UCSD-AML1 (cell line): ENCODE results near the gene PLXNC1.

Experiments used
- DNase-seq: peaks from one replicate; lab custom pipeline; 2025; ENCODE audit not compliant: unreplicated experiment; lab: John Stamatoyannopoulos, UW

PLXNC1 gene

DNA sequence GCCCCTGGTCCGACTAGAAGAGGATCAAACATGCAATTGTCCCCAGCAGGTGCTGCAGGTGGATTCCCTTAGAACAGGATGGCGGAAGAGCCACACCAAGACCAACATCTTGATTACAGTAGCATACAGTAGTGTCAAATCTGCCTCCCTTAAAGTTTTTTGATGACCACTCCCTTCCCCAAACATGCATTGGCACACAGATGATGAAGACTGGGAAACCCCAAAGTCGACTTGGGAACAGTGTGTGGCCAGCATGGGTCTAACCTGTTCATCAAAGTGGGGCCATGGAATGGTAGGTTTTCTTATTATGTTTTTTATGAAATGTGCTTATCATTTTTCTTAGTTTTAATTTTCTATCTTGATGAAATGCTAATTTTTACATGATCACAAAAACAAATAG lies 8.8 kb downstream of the PLXNC1 start:
- DNase-seq = no peak

- DNase-seq = peak; percentile 25
These were observed 9.6 kb downstream of the PLXNC1 start for GRCh38 chr12:94157981-94158411.

DNA sequence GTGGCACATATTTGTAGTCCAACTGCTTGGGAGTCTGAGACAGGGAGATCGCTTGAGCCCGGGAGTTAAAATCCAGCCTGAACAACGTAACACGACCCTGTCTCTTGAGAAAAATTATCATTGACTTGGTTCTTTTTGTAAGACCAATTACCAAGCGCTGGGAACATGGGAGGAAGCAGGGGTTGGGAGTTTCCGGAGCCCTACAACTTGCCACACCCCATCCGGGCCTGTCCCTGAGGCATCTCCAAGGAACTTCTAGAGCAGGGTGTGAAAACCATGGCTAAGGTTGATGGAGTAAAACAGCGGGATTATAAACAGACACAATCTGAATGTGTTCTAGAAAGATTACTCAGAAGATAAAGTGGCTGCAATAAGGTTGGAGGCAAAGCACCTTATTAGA lies 10.3 kb downstream of the PLXNC1 start:
- no peak for DNase-seq

DNA sequence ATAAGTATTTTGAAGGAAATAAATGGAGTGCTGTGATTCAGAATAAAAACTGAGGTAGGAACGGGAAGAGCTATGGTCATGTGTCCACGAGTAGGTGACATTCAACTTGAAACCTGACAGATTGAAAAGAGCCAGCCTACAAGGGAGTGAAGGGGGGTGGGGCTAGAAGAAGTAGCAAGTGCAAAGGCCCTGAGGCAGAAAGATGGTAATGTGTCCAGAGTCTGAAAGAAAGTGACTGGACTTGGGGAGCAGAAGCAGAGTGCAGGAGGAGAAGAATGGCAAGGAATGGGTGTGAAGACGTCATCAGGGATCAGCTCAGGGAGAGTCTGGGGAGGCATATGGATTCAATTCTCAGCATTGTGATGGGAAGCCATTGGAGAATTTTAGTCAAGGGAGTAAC lies 13.7 kb downstream of the PLXNC1 start:
- DNase-seq = no peak

GRCh38 chr12:94163850-94164249 lies 15.5 kb downstream of the PLXNC1 start:
- DNase-seq = no peak

- no peak for DNase-seq
These were observed 16.8 kb downstream of the PLXNC1 start for GRCh38 chr12:94165138-94165537.

GRCh38 chr12:94165670-94166364 lies 17.4 kb downstream of the PLXNC1 start:
- no peak for DNase-seq

- DNase-seq = no peak
These were observed 18.8 kb downstream of the PLXNC1 start for GRCh38 chr12:94167071-94167755.

DNA sequence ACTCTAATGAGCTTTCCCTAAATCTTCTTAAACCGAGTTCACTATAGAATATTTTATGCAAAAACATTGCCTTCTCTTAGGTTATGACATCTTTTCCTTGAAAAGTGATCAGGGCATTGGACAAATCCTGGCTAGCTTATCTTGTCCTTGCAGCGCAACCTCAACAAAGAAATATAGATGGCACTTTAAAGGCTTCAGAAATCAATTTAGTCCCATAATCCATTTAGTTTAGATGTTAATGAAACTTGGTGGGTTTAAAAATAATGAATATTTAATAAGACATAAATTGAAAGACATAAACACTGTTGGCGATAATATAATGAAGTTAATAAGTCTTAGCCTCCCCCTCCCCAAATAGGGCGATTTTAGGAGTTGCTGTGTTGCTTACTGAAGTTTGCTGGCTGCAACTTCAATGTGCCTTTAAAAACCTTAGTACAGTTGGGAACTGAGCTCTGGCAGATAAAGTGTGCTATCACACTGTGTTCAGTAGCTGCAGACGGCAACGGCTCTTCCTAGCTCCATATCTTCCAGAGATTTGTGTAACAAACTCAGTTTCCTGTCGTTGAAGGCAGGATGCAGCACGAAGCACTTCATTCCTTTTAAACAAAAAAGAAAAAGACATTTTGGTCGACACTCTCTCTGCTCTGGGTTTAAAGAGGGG lies 19.5 kb downstream of the PLXNC1 start:
- no peak for DNase-seq

DNA sequence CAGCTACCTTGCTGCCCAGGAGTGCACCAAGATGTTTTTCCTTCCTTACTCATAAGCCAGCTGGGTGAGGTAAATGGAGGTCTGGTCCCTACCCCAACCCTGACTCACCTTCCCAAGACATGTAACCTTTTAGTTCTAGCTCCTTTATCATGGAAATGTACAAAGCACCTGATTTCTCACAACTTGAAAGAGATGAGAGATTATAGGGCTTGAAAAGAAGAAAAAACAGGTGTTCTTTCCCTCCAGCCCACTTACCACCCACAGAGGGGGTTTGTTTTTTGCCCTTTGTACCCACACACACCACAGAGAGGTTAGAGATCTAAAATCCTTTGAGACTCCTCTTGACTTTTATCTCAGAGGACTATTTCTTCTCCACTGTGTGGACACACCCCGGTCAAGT lies 21.1 kb downstream of the PLXNC1 start:
- DNase-seq = no peak

GRCh38 chr12:94169966-94170689 lies 21.8 kb downstream of the PLXNC1 start:
- DNase-seq = no peak

DNA sequence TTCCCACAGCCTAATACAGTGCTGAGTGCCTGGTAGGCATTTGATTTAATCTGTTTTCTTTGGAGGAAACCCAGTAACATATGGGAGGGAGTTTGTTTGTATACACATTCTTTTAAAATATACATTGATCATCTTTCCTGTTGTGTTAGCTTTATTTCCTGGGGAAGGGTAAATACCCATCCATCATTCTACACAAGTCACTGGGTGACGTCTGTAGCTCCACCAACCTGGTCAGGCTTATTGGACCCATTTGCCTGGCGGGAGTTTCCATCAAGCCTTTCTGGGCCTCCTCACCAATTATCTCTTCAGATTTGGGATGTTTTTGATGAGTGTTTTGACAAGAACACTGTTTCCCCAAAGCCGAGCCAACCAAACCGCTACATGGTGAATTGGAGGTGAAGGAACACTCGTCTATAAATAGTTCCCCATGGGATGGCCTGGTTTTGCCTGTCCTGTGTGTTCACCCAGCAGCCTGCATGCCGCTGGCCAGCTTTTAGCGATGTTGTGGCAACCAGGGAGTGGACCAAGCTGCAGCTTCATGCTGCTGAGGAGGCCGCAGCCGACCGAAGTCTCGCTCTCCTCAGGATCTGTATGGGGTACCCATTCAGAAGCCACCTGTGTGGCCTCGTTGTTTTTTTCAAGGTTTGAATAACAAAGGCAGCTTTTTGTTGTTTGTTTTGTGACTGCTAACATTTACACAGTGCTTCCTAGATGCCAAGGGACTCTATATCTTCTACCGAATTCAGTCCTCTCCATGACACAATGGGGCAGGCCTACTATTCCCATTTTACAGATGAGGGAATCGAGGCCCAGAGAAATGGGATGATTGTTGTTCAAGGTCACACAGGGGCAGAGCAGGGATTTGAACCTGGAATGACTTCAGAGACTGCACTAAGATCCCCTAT lies 22.6 kb downstream of the PLXNC1 start:
- DNase-seq = no peak

DNA sequence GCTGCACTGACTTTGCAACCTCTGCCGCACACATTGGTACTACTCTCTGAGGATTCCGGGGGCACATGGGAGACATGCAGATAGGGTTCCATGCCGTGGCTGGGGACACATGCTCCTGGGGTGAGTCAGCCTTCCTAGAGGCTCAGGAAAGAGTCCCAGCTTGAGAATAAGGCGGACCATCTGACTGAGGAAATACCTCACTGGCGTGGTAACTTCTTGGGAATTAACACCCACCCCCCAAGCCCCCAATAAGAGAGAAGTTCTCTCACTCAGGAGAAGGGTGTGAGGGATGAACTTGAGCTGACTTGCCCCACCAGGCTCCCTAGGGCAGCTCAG lies 23.2 kb downstream of the PLXNC1 start:
- DNase-seq = no peak

- DNase-seq = no peak
These were observed 23.7 kb downstream of the PLXNC1 start for GRCh38 chr12:94172031-94172430.

DNA sequence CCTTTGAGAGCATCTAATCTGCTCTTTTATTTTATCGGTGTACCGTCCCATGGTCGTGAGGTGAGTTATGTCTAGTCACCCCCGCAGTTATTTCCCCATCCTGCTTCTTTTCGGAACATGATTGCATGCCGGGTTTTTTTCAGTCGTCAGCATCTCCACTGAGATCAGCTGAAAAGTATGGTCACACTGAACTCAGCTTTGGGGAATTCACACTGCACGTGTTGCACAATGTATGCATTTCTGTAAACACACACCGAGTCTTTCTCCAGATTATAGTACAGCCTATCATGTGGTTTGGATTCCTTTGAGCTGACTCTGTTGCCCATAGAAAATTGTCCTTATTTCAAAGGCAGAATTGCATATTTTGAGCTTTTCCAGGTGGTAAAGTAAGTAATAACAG lies 24.6 kb downstream of the PLXNC1 start:
- DNase-seq = no peak

- DNase-seq = peak; percentile 34
These were observed 25.4 kb downstream of the PLXNC1 start for GRCh38 chr12:94173660-94174265.

DNA sequence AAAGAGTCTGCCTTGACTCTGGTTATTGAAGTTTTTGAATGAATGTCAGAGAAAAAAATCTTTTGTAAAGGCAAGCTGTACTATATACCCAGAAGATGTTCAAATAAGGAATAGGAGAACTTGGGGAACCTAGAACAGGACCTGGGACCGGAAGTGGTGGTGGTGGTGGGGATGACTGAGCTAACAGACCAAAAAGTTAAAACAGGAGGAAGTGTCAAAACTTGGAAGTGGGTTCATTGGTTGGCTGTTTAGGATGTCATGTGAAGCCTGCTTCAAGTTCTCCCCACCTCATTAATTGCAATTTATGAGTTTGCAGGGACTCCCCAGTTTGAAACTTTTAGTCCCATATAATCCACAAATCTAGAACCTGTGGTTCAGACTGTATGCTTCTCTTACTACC lies 26.2 kb downstream of the PLXNC1 start:
- DNase-seq = peak; percentile 68

- DNase-seq = no peak
These were observed 27.6 kb downstream of the PLXNC1 start for GRCh38 chr12:94175763-94176668.

DNA sequence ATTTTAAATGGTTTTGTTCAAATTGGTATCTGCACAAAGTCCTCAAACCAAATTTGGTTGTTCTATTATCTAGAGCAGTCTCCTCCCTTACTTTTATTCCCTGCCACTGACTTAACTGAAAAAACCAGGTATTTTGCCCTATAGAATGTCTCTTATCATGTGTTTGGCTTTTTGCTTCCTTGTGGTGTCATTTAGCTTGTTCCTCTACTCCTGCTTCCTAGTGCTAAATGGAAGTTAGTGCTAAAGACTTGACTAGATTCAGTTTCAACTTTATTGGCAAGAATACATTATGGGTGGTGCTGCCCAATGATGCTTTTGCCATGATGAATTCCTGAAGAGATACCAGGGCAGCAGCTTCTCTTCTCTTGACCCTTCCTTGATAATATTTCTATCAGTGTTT lies 29.7 kb downstream of the PLXNC1 start:
- no peak for DNase-seq
